GM19328 (cell line): ENCODE data around the gene CALD1.
A peak's percentile ranks its signal among the peaks of the same experiment; 100 is the strongest.

ENCODE experiments used
- ATAC-seq: cut with Tn5 transposase; IDR thresholded peaks from one replicate; pipeline ENCODE4 v1.9.1; 2021; ENCODE audit warnings: mild to moderate bottlenecking, moderate library complexity; ENCODE audit not compliant: unreplicated experiment

The CALD1 gene

DNA sequence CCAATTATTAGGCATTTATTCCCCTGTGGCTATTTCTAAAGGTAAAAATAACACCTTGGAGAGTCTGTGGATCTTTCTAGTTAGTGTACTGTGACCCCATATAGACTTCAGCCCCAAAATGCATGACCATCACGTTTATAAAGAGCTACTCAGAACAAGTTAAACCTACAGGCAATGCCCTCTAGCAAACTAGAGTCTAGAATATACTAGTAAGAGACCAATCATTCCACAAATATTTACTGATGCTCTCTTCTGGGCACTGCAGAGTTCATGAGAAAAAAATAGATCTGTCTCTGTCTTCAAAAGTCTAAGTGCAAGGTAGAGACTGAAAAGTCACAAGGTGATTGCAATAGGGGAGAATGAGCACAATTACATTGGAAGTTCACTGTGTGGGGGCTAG lies 20.5 kb upstream of the CALD1 start:
- ATAC-seq = no peak

DNA sequence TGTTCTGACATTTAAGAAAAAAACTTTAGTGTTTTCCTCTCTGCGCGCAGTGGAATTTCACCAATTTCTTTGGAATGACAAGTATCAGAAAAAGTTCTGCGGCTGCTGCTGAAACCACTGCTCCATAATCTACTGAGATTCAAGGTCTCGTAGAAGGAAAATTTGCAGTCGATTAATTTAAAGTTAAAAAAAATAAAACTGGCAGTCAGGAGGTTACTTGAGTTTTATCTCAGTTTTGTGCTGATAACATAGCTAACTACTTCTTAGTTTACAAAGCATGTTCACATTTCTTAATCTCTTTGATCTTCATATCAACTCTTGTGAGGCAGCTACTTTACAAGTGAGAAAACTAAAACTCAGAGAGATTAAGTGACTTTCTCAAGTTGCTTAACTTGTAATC lies 18.2 kb upstream of the CALD1 start:
- ATAC-seq = no peak

DNA sequence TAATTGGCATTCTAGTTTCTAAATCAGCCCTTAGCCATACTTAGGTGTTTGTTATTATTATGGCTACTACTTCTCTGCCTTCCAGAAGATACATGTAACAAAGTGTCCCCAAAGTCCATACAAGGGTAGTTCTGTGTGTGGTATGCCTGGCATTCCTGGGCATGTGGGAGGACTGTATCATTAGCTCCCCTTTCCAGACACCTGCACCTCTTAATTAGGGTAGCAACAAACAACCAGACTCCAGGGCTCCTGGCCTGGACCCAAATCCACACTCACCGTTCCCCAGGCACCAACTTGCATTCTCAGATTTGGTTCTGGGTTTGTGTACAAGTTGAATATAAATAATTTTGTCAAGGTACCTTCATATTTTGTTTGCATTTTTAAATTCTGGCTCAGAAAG lies 15.5 kb upstream of the CALD1 start:
- no peak for ATAC-seq

DNA sequence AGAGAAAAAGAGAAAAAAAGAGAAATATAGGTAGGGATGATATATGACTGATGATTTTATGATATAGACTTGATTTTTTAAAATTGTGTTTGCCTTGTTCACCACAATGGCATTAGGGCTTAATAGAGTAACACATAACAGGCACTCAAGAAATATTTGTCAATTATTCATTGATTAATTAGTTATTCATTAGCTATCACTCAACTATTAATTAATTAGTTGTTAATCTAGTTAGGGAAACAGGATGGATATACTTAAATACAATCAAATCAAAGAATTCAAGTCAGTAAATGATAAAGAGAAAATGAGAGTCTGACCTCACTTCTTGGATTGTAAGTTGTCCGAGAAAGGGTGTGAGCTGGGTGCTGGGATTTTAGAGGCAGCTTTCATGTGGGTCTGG lies 15.1 kb upstream of the CALD1 start:
- no peak for ATAC-seq

DNA sequence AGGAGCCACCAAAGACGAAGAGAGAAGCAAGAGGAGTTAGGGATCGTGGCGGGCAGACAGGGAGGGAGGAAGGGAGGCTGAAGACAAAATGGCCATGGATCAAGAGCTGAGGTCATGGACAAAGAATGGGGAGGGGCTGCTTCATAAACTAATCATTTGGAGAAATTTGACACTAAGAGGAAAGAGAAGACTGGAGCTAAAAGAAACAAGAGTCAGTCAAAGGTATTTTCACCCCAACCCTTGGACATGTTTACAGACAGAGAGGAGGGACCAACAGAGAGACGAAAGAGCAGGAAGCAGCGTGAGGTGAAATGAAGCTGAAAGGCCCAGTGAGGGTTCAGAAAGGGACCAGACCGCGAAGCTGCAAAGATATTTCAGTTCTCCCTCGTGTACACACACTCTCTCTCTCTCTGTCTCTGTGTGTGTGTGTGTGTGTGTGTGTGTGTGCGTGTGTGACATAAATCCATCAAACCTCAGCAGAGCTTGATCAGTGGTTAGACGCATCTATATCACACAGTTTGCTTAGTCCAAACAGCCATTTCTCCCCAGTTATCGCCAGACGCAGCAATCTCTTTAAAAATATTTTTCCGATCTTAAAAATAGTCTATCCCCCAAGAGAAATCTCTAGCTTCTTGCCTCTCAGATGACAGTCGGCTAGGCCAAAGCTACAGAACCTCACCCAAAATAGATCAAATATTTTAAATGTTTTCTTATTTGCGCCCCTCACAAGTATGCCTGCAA lies 12.5 kb upstream of the CALD1 start:
- peak; percentile 59 for ATAC-seq

DNA sequence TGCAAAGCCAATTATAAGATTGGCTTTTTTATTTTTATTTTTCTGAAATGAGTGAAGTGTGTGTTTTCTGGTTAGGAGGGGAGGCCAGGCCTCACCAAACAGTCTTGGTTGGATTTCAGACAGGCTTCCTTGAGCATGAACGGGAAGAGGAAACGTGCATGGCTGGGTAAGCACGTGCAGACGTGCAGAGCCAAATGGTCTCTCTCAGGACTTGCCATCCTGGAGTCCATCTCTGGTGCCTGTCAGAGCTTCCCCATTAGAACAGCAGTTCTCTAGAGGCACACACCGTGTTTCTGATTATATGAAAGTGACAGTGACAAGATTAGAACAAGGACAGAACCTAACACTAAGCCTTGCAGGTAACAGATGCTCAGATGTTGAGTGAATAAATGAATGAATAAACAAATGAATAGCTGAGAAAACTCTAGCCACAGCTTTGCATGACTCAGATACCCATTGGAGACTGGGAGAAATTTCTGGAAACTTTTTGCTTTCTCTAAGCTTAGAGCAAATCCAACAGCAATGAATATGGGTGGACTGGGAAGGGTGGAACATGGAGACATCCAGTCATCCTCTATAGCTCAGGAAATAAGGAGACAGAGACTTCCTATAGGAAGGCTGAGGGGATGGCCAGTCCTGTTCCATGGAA lies 11.8 kb upstream of the CALD1 start:
- ATAC-seq = no peak

DNA sequence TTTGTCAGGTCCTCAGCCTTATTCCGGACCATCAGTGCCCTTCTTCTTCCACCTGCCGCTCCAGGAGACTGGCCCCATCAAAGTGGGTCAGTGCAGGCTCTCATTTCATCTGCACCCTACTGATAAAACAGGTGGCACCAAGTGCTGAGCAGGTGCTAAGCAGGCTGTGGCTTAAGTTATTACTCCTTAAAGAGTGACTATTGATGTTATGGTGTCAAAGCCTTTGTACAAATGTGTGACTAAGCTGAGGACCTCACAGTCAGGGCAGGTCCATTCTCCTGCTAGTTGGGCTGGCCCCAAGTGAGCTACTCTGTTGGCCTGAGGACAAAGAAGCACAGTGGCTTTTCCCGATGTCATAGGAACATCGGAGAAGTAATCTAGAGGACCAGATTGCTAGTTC lies 11.2 kb upstream of the CALD1 start:
- ATAC-seq = no peak

DNA sequence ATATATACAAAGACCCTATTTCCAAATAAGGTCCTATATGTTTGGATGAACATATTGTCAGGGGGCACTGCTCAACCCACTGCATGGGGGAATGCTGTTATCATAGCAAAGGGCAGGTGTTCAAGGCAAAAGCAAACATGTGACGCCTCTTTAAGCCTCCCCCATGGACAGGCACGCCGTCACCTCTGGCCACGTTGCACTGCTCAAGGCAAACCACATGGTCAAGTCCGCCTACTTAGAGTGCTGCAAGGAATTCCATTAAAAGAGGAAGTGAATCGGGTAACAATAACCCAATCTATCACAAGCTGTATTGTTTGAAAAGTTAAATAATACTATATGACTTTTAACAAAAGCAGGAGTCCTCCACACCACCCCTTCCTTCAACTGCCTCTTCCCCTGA lies 8.8 kb upstream of the CALD1 start:
- no peak for ATAC-seq

DNA sequence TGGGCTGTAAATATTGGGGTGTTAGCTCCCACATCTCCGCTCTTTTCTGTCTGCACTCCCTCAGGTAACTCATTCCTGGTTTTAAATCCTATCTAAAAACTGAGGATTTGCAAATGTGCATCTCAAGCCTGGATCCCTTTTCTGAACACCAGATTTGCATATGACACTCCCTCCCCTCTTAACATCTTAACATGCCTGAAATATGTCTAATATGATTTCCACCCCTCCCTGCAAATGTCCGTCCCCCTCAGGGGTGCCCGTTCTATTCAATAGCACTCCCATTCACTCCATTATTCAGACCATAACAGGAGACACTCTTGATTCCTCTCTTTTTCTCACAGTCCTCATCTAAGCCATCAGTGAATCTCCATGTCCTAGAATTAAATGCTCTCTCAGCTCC lies 8.3 kb upstream of the CALD1 start:
- no peak for ATAC-seq

DNA sequence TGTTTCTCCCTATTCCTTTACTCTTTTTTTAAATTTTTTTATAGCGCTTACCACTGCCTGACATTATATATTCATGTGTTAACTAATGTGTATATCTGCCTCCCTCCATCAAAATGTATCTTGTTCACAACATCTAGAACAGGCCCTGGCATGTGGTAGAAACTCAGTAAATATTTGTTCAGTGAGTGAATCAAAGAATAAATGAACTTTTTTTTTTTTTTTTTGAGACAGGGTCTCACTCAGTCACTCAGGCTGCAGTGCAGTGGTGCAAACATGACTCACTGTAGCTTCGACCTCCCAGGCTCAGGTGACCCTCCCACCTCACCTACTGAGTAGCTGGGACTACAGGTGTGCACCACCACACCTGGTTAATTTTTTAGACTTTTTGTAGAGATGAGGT lies 7.5 kb upstream of the CALD1 start:
- ATAC-seq = no peak

DNA sequence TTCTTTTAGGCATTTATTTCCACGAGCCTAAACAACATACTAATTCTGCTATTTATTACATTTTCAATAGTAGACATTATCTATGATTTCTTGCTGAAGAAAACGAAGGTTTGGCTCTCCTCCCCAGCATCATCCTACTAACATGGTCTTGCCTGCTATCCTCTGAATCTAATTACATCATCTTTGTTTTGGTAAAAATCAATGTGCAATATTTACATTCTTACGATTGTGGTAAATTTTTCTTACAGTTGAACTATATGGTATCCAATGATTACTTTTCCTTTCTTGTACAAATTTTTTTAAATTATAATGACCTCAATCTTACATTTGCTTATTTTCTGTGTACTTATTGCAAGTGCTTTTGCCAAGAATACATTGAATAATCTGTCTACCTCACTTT lies 7.0 kb upstream of the CALD1 start:
- ATAC-seq = no peak

DNA sequence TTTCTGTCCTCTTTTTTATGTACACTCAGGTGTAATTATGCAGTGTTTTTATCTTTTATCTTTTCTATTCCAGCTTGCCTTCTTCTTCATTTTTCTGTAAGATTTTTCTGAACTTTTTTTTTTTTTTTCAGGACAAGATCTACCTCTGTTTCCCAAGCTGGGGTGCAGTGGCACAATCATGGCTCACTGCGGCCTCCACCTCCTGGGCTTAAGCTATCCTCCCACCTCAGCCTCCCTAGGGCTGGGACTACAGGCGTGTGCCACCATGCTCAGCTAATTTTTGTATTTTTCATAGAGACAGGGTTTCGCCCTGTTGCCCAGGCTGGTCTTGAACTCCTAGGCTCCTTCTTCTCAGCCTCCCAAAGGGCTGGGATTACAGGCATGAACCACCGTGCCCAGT lies 6.3 kb upstream of the CALD1 start:
- no peak for ATAC-seq

DNA sequence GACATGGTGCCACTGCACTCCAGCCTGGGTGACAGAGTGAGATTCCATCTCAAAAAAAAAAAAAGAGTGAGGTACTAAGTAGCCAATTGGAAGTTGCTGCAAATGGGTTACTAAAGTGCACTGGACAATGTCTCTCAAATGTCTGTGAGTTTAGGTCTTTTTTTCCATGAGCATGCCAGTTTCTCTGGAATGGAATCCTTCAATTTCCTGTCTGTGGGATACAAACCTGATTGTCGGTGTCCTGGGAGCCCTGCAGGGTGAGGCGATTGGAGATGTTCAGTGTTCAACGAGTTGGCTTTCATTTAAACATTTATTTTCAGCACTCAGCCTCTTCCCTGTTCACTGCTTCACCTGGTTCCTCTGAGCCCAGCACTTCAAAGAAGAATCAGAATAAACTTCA lies 5.3 kb upstream of the CALD1 start:
- ATAC-seq = no peak

DNA sequence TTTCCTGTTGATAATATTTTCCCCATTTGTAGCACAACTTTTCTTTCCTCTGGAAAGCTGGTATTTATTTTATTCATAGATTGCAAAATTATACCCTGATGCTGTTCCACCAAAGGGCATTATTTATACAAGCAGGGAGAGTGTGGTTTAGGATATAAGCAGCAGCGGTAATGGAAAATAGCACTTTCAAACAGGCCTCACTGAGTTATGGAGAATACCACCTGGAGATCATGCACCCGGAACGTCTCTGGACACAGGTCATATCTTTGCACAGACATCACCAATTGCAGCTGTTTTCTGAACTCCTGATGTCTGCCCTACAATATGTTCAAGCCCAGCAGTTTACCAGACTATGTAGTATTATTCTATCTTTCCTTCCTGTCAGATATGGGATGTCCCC lies 2.0 kb upstream of the CALD1 start:
- ATAC-seq = no peak

DNA sequence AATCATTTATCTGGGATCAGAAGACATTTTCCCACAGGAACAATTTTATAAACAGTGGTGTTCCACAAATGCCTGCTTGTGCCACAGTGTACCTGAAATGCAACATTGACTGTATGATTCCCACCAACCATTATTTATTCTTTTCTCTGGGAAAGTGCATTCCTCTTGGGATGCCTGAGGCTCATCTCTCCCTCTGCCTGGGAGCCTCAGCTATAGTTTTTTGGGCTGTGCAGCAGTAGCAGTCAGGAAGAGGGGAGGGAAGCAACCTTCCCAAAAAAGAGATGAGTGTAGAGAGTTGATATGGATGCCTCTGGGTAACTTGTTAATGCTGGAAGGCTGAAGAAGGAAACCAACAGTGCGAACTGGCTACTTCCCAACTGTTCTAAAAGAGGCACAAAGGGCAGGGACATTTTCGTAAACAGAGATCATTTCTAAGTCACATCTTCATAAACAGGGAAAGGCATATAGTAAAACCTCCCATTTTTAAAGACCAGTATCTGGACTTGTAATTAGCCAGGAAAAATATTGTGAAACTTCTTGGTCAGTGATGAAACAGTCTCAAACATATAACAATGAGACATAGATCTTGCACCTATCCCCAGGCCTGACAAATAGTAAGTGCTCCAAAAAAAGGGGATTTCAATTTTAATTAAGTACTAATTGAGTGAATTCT lies 1.4 kb upstream of the CALD1 start:
- no peak for ATAC-seq

DNA sequence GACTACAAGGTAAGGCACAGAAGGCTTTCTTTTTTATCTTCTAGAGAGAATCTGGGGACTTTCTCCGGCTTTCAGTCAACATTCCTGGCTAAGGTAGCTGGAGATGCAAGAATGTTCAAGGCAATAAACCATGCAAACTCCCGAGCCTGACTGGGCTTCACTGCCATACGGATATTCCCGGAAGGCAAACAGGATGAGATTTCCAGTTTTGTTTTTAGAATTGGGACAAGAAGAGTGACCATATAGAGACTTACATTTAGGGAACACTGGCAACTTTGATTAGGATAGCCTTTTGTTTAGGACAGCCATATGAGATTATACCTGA lies 269 bp downstream of the CALD1 start:
- ATAC-seq = no peak

DNA sequence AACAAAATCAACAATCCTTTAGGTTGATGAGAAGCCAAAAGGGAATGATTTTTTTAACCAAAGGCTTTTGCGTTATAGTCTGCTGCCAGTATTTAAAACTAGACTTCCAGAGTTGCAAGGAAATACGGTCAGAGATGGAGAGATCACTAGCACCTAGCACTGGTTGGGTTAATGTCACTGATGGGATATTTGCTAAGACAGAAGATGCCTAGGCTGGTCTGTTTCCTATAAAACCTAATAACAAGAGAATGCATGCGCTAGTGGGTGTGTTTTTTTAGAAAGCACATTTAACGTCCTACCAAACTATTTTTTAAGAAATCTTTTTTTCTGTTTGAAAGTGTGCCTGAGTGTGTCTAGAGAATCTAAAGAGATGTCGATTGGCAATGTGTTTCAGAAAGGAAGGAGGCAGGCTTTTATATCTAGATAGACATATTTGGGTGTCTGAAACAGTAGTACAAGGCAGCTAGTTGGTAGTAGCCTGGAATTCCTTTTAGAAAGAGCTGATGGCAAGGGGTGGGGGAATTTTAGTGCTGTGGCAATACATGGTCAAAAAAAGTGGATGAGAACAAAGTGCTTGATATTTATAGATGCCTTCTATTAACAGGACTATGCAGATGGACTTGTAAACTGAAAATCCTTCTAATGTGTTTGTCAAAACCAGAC lies 863 bp downstream of the CALD1 start:
- ATAC-seq = no peak

DNA sequence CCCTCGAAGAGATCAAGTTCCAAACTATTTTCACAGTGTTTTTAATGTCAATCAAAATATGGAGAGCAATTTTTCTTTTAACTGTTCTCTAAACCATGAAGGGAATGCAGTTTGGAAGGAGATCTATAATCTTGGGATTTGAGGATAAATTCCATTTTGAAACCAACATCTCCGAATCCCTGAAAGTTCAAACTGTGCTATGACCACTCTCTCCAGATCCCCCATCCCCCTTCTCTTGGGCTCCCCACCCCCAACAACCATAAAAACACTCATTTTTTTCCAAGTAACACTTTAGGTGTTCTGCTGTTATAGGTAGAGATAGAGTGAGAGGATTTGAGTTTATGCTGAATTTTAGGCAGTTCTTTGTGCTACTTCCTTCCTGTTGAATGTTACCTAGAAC lies 1.7 kb downstream of the CALD1 start:
- ATAC-seq = no peak

DNA sequence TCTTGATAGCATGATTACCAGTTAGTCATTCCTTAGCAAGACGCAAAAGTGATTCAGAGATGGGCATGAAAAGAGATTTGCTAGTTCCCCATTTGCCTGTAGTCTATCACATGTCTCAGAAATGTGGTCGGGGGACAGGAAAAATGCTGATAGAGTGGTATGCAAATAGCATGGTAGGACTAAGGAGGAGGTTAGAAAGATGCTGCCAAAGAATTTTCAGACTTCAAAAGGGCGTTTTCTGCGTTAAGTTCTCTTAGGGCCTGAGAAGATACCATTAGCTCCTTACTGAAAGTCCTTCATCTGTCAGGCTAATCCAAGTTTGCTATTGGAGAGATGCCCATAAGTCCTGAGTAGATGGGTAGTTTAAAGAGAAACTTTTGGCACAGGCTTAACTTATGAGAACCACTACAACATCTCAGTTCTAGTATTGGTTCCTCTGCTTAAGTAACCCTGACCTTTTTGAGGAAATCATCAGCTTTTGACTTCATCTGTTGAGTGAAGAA lies 2.7 kb downstream of the CALD1 start:
- ATAC-seq = peak; percentile 86

DNA sequence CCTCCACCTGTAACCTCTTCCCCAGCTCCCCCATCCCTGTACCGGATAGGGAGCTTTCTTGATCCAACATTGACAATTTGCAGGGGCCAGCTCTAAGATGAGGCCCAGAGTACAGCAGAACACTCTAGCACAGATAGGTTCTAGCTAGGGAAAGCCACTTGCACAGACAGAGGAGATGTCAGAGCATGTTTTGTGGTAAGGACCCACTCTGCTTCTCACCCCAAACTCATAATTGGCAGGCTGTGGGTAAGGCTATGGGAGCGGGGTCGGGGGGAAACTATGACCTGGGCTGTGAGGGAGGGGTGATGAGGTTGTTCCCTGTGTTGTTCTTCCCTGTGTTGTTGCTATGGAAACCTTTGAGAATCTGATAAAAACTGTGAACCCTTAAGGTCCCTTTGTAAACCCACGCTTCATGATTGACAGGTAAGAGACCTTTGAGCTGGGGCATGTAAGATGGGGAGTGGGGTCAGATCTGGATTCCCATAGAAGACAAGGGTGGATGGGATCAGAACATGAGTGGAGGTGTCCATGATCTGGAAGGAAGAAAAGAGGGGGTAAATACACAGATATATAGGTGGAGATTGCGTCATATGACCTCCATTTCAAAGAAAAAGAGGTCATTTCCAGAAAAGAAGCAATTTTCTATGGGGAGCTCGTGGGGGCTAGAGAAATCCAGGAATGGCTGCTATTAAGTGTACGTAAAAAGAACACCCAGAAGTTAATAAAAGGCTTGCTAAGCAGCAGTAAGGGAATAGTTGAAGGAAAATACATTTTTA lies 4.0 kb downstream of the CALD1 start:
- ATAC-seq = no peak
